ENCODE results near the gene PIK3CA.

DNA sequence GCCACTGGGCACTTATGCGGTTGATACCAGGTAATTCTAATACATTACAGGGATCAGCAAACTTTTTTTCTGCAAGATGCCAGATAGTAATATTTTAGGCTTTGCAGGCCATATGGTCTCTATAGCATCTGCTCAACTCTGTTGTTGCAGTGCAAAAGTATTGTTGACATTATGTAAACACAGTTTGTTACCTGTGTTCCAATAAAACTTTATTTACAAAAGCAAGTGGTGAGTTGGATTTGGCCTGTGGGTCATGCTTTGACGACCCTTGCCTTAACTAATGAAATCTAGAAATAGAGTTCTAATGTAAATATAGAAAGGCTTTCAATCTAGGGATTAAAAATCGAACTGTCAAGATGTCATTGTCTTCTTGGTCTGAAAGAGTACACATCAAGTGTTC is 44.4 kb downstream of the PIK3CA start:
- TF ChIP-seq CTCF (IDR thresholded peaks at IDR 0.05): no peak
- no peak for TF ChIP-seq POLR2A (IDR thresholded peaks at IDR 0.05)

Measured in esophagus squamous epithelium (tissue), 4 donors.